ENCODE data around the gene MAMSTR. TPM values are rescaled to one million over a fixed set of nuclear protein-coding genes. Genes with fewer than 3 reads are reported as not detected.
"Not testable (repeated sequence)": the region's sequence is repeated elsewhere in the genome, so short reads cannot be mapped to it uniquely, and the experiment has no call there.

MAMSTR gene
- polyA plus RNA-seq, 1 donor (not counting 4 experiments of a cell fraction or from before 2014, with no cell fraction given) = 0.35 TPM

DNA sequence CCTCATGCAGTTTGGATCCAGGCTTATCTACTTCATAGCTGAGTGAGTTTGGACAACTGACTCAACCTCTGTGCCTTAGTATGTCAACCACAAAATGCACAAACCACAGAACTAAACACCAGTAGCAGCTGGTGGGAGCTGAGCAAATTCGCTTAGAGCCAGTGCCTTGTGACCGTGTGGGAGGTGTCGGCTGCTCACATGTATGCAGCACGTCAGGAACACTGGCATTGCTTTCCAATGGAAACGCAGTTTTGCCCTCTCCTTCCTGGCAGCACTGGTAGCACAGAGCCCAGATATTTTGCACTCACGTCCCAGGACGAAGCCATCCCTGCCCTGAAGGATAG lies 38.4 kb downstream of the MAMSTR start:
- Histone ChIP-seq H3K9ac (ENCODE audit: control insufficient read depth, extremely low read depth, insufficient read depth, low read length) (no peak overlapping the region), H3K36me3 (ENCODE audit: control insufficient read depth in 2 of 2, extremely low read depth in 1 of 2, insufficient read depth in 2 of 2, low read length in 2 of 2) (no peaks in the 10 kb centered on the region), H3K4me3 (ENCODE audit: control insufficient read depth in 2 of 3, extremely low read depth in 1 of 3, insufficient read depth in 2 of 3, low read depth in 1 of 3, low read length in 3 of 3) (no peak overlapping the region), H3K4me2 (ENCODE audit: control insufficient read depth, extremely low read depth, insufficient read depth, low read depth, low read length) (no peak overlapping the region), H3K9me3 (ENCODE audit: control insufficient read depth, low read depth, low read length) (no peaks in the 10 kb centered on the region), H2AFZ (ENCODE audit: control insufficient read depth, low read length) (no peak overlapping the region), H3K79me2 (ENCODE audit: control insufficient read depth, insufficient read depth, low read length) (no peaks in the 10 kb centered on the region), H3K27me3 (ENCODE audit: control insufficient read depth, extremely low read depth, insufficient read depth, low read length) (no peaks in the 10 kb centered on the region), H4K20me1 (ENCODE audit: control insufficient read depth, extremely low read depth, insufficient read depth, low read length) (no peaks in the 10 kb centered on the region), H3K27ac (ENCODE audit: control insufficient read depth, insufficient read depth, low read length) (no peak overlapping the region), H3K9me1 (ENCODE audit: control insufficient read depth, extremely low read depth, insufficient read depth, low read length) (no peaks in the 10 kb centered on the region), H3K4me1 (ENCODE audit: control insufficient read depth, extremely low read depth, insufficient read depth, low read length) (no peaks in the 10 kb centered on the region)
- DNase-seq (ENCODE audit: low read depth, low spot score) (no peak), FAIRE-seq (no peak)
- TF ChIP-seq, protein P1, sequence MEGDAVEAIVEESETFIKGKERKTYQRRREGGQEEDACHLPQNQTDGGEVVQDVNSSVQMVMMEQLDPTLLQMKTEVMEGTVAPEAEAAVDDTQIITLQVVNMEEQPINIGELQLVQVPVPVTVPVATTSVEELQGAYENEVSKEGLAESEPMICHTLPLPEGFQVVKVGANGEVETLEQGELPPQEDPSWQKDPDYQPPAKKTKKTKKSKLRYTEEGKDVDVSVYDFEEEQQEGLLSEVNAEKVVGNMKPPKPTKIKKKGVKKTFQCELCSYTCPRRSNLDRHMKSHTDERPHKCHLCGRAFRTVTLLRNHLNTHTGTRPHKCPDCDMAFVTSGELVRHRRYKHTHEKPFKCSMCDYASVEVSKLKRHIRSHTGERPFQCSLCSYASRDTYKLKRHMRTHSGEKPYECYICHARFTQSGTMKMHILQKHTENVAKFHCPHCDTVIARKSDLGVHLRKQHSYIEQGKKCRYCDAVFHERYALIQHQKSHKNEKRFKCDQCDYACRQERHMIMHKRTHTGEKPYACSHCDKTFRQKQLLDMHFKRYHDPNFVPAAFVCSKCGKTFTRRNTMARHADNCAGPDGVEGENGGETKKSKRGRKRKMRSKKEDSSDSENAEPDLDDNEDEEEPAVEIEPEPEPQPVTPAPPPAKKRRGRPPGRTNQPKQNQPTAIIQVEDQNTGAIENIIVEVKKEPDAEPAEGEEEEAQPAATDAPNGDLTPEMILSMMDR (optimal IDR thresholded peaks at IDR 0.05 in 1 of 3, IDR thresholded peaks at IDR 0.05 in 1 of 3, conservative IDR thresholded peaks at IDR 0.05 in 1 of 3; ENCODE audit: extremely low read depth in 1 of 3, insufficient read depth in 2 of 3, low read length in 3 of 3) = no peak
- no peak for TF ChIP-seq EZH2 (IDR thresholded peaks at IDR 0.05; ENCODE audit: low read length)
- dilution Hi-C loops (cut with MboI; ENCODE audit: extremely low pct_ligation_motif_present, low sequenced_read_pairs) = no loop called here

DNA sequence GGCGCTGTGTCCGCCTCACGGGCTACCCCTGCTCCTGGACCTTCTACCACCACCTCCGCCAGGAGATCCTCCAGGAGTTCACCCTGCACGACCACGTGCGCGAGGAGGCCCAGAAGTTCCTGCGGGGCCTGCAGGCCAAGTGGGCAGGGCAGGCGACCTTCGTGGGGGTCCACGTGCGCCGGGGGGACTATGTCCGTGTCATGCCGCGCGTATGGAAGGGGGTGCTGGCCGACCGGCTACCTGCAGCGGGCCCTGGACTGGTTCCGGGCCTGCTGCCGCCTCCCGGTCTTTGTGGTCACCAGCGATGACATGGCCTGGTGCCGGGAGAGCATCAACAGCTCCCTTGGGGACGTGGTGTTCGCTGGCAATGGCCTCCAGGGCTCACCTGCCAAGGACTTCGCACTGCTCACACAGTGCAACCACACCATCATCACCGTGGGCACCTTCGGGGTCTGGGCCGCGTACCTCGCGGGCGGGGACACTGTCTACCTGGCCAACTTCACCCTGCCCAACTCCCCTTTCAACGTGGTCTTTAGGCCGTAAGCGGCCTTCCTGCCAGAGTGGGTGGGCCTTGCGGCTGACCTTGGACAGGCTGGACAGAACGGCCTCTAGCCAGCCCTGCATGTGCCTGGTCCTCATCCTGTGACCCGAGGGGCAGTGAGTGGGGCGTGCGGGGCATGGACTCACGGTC lies 38.9 kb downstream of the MAMSTR start:
- Histone ChIP-seq H3K36me3 (ENCODE audit: control insufficient read depth in 2 of 2, extremely low read depth in 1 of 2, insufficient read depth in 2 of 2, low read length in 2 of 2) (no peaks in the 10 kb centered on the region), H3K9ac (ENCODE audit: control insufficient read depth, extremely low read depth, insufficient read depth, low read length) (no peak overlapping the region), H3K79me2 (ENCODE audit: control insufficient read depth, insufficient read depth, low read length) (no peaks in the 10 kb centered on the region), H3K27me3 (ENCODE audit: control insufficient read depth, extremely low read depth, insufficient read depth, low read length) (no peaks in the 10 kb centered on the region), H3K27ac (ENCODE audit: control insufficient read depth, insufficient read depth, low read length) (no peak overlapping the region), H3K4me1 (ENCODE audit: control insufficient read depth, extremely low read depth, insufficient read depth, low read length) (no peaks in the 10 kb centered on the region), H4K20me1 (ENCODE audit: control insufficient read depth, extremely low read depth, insufficient read depth, low read length) (no peaks in the 10 kb centered on the region), H3K4me3 (ENCODE audit: control insufficient read depth in 2 of 3, extremely low read depth in 1 of 3, insufficient read depth in 2 of 3, low read depth in 1 of 3, low read length in 3 of 3) (no peak overlapping the region), H2AFZ (ENCODE audit: control insufficient read depth, low read length) (no peak overlapping the region), H3K9me3 (ENCODE audit: control insufficient read depth, low read depth, low read length) (no peaks in the 10 kb centered on the region), H3K4me2 (ENCODE audit: control insufficient read depth, extremely low read depth, insufficient read depth, low read depth, low read length) (no peak overlapping the region), H3K9me1 (ENCODE audit: control insufficient read depth, extremely low read depth, insufficient read depth, low read length) (no peaks in the 10 kb centered on the region)
- no peak for FAIRE-seq
- DNase-seq (ENCODE audit: low read depth, low spot score) = no peak
- dilution Hi-C loops (cut with MboI; ENCODE audit: extremely low pct_ligation_motif_present, low sequenced_read_pairs) = no loop called here
- no peak for TF ChIP-seq EZH2 (IDR thresholded peaks at IDR 0.05; ENCODE audit: low read length)
- TF ChIP-seq, protein P1 (optimal IDR thresholded peaks at IDR 0.05 in 1 of 3, IDR thresholded peaks at IDR 0.05 in 1 of 3, conservative IDR thresholded peaks at IDR 0.05 in 1 of 3; ENCODE audit: extremely low read depth in 1 of 3, insufficient read depth in 2 of 3, low read length in 3 of 3) = no peak

DNA sequence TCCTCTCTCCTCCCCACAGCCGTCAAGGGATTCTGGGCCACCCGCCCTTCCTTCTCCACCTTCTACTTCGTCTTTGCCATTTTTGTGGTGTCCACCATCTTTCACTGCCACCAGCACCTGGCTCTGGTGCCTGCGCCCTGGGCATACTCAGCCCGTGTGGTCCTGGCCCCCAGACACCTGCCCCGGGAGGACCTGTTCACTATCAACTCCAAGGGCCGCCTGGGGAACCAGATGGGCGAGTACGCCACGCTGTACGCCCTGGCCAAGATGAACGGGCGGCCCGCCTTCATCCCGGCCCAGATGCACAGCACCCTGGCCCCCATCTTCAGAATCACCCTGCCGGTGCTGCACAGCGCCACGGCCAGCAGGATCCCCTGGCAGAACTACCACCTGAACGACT lies 39.5 kb downstream of the MAMSTR start:
- H4K20me1 ChIP-seq (ENCODE audit: control insufficient read depth, extremely low read depth, insufficient read depth, low read length); H3K9me1 ChIP-seq (ENCODE audit: control insufficient read depth, extremely low read depth, insufficient read depth, low read length); H3K27me3 ChIP-seq (ENCODE audit: control insufficient read depth, extremely low read depth, insufficient read depth, low read length); dilution Hi-C loops (cut with MboI; ENCODE audit: extremely low pct_ligation_motif_present, low sequenced_read_pairs); H3K27ac ChIP-seq (ENCODE audit: control insufficient read depth, insufficient read depth, low read length); H3K4me3 ChIP-seq (ENCODE audit: control insufficient read depth in 2 of 3, extremely low read depth in 1 of 3, insufficient read depth in 2 of 3, low read depth in 1 of 3, low read length in 3 of 3); H3K4me2 ChIP-seq (ENCODE audit: control insufficient read depth, extremely low read depth, insufficient read depth, low read depth, low read length); H3K9ac ChIP-seq (ENCODE audit: control insufficient read depth, extremely low read depth, insufficient read depth, low read length); H3K79me2 ChIP-seq (ENCODE audit: control insufficient read depth, insufficient read depth, low read length); DNase-seq (ENCODE audit: low read depth, low spot score); H3K9me3 ChIP-seq (ENCODE audit: control insufficient read depth, low read depth, low read length); H3K36me3 ChIP-seq (ENCODE audit: control insufficient read depth in 2 of 2, extremely low read depth in 1 of 2, insufficient read depth in 2 of 2, low read length in 2 of 2); H3K4me1 ChIP-seq (ENCODE audit: control insufficient read depth, extremely low read depth, insufficient read depth, low read length); H2AFZ ChIP-seq (ENCODE audit: control insufficient read depth, low read length); FAIRE-seq: not testable (repeated sequence)
